ENCODE results near the gene PRIMA1. TPM values are rescaled to one million over a fixed set of nuclear protein-coding genes. Genes with fewer than 3 reads are reported as not detected.

Gene PRIMA1
- total and polyA plus RNA-seq, 2 donors (not counting 1 experiment from before 2014, with no cell fraction given) = not detected

GRCh38 chr14:93690146-93690545 is 98.1 kb downstream of the PRIMA1 start:
- no peak overlapping the region for H2AFZ ChIP-seq (ENCODE audit: insufficient read depth, low read depth, low read length, poor library complexity, severe bottlenecking)
- Mint-ChIP-seq H3K4me1 (no peaks in the 10 kb centered on the region), H3K27ac (no peak overlapping the region), H3K27me3 (peaks cover 32% of the 10 kb centered on the region), H3K9me3 (ENCODE audit: insufficient read depth) (no peaks in the 10 kb centered on the region), H3K4me3 (no peak overlapping the region)
- no peaks in the 10 kb centered on the region for H4K20me1 ChIP-seq (ENCODE audit: control insufficient read depth, insufficient read depth, low read length, poor library complexity, severe bottlenecking)
- no peak for DNase-seq
- H3K36me3 ChIP-seq (replicated peaks in 1 of 2; ENCODE audit: control extremely low read depth in 1 of 2, control insufficient read depth in 1 of 2, extremely low read depth in 1 of 2, insufficient read depth in 2 of 2, low read length in 1 of 2) = no peaks in the 10 kb centered on the region
- no peak overlapping the region for H3K4me2 ChIP-seq (replicated peaks; ENCODE audit: low read depth, low read length, poor library complexity, severe bottlenecking)
- H3K4me3 ChIP-seq (ENCODE audit: control extremely low read depth in 1 of 5, extremely low read depth in 1 of 5, insufficient read depth in 1 of 5, low read depth in 2 of 5, low read length in 4 of 5) = no peak overlapping the region
- POLR2A ChIA-PET = no interaction called here
- no peaks in the 10 kb centered on the region for H3K4me1 ChIP-seq (ENCODE audit: control insufficient read depth in 2 of 2, insufficient read depth in 2 of 2, low read length in 2 of 2)
- no peaks in the 10 kb centered on the region for H3K79me2 ChIP-seq (ENCODE audit: control insufficient read depth, insufficient read depth, low read length)
- CTCF ChIA-PET = no interaction called here
- 67% methylated on average over 2 of the region's 6 CpGs for WGBS (ENCODE audit: insufficient coverage)
- intact Hi-C loops (cut with micrococcal nuclease) = no loop called here
- ATAC-seq (ENCODE audit: low read depth) = no peak
- no peak overlapping the region for H3K9ac ChIP-seq (ENCODE audit: low read length)
- peaks cover 0 to 7% (median 0%) of the 10 kb centered on the region in 4 experiments for H3K27me3 ChIP-seq (replicated peaks in 1 of 4; ENCODE audit: control extremely low read depth in 1 of 4, control insufficient read depth in 3 of 4, insufficient read depth in 4 of 4, low read length in 3 of 4)
- TF ChIP-seq EZH2 (IDR thresholded peaks at IDR 0.05; ENCODE audit: borderline replicate concordance, insufficient read depth, low read depth, low read length, poor library complexity, severe bottlenecking) = no peak
- TF ChIP-seq, protein P1, sequence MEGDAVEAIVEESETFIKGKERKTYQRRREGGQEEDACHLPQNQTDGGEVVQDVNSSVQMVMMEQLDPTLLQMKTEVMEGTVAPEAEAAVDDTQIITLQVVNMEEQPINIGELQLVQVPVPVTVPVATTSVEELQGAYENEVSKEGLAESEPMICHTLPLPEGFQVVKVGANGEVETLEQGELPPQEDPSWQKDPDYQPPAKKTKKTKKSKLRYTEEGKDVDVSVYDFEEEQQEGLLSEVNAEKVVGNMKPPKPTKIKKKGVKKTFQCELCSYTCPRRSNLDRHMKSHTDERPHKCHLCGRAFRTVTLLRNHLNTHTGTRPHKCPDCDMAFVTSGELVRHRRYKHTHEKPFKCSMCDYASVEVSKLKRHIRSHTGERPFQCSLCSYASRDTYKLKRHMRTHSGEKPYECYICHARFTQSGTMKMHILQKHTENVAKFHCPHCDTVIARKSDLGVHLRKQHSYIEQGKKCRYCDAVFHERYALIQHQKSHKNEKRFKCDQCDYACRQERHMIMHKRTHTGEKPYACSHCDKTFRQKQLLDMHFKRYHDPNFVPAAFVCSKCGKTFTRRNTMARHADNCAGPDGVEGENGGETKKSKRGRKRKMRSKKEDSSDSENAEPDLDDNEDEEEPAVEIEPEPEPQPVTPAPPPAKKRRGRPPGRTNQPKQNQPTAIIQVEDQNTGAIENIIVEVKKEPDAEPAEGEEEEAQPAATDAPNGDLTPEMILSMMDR (IDR thresholded peaks at IDR 0.05) = no peak
- H3K9me3 ChIP-seq (ENCODE audit: control extremely low read depth in 1 of 3, control insufficient read depth in 2 of 3, insufficient read depth in 1 of 3, low read length in 2 of 3) = no peaks in the 10 kb centered on the region
- no peak overlapping the region for H3K27ac ChIP-seq (ENCODE audit: low read length in 2 of 2)

DNA sequence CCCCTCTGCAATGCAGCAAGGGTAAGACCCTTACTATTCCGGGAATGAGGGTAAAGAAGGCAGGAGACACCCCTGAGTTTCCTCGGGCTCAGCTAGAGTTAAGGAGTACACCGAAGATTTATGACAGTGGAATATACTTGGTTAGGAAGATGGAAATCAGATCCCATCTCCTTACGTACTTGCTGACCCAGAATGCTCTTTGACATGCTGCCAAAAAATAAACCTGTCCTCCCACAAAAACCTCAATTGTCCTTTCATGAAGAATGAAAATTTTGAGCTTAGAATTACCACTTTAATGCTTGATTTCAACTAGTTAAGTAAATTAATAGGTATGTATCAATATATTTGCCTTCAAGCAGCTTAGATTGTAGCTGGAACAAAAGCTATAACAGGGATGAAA is 99.5 kb downstream of the PRIMA1 start:
- no peak for DNase-seq
- Histone ChIP-seq H3K4me1 (ENCODE audit: control insufficient read depth in 2 of 2, insufficient read depth in 2 of 2, low read length in 2 of 2) (no peaks in the 10 kb centered on the region), H3K27me3 (replicated peaks in 1 of 4; ENCODE audit: control extremely low read depth in 1 of 4, control insufficient read depth in 3 of 4, insufficient read depth in 4 of 4, low read length in 3 of 4) (peaks cover 0 to 7% (median 0%) of the 10 kb centered on the region in 4 experiments), H3K36me3 (replicated peaks in 1 of 2; ENCODE audit: control extremely low read depth in 1 of 2, control insufficient read depth in 1 of 2, extremely low read depth in 1 of 2, insufficient read depth in 2 of 2, low read length in 1 of 2) (no peaks in the 10 kb centered on the region), H3K9me3 (ENCODE audit: control extremely low read depth in 1 of 3, control insufficient read depth in 2 of 3, insufficient read depth in 1 of 3, low read length in 2 of 3) (no peaks in the 10 kb centered on the region), H4K20me1 (ENCODE audit: control insufficient read depth, insufficient read depth, low read length, poor library complexity, severe bottlenecking) (no peaks in the 10 kb centered on the region), H2AFZ (ENCODE audit: insufficient read depth, low read depth, low read length, poor library complexity, severe bottlenecking) (no peak overlapping the region), H3K9ac (ENCODE audit: low read length) (no peak overlapping the region), H3K79me2 (ENCODE audit: control insufficient read depth, insufficient read depth, low read length) (no peaks in the 10 kb centered on the region), H3K4me2 (replicated peaks; ENCODE audit: low read depth, low read length, poor library complexity, severe bottlenecking) (no peak overlapping the region), H3K27ac (ENCODE audit: low read length in 2 of 2) (no peak overlapping the region), H3K4me3 (ENCODE audit: control extremely low read depth in 1 of 5, extremely low read depth in 1 of 5, insufficient read depth in 1 of 5, low read depth in 2 of 5, low read length in 4 of 5) (no peak overlapping the region)
- TF ChIP-seq, protein P1 (IDR thresholded peaks at IDR 0.05) = no peak
- no peak for TF ChIP-seq EZH2 (IDR thresholded peaks at IDR 0.05; ENCODE audit: borderline replicate concordance, insufficient read depth, low read depth, low read length, poor library complexity, severe bottlenecking)
- no peak overlapping the region for H3K27ac Mint-ChIP-seq
- H3K9me3 Mint-ChIP-seq (ENCODE audit: insufficient read depth) = no peaks in the 10 kb centered on the region
- H3K27me3 Mint-ChIP-seq = peaks cover 34% of the 10 kb centered on the region
- ATAC-seq (ENCODE audit: low read depth) = no peak
- ChIA-PET CTCF (no interaction called here), POLR2A (no interaction called here)
- H3K4me1 Mint-ChIP-seq = no peaks in the 10 kb centered on the region
- WGBS (ENCODE audit: insufficient coverage) = 74% methylated on average over 3 of the region's 4 CpGs
- intact Hi-C loops (cut with micrococcal nuclease) = no loop called here
- H3K4me3 Mint-ChIP-seq = no peak overlapping the region
